Body of pancreas (tissue), 4 donors: ENCODE results near the gene CCT8.

Experiments used
- CTCF ChIP-seq, 7 experiments: fragments of 450-650 bp in 4 of 7; fragments of 200-600 bp in 3 of 7; sonication (generic) in 3 of 7; IDR thresholded peaks; one replicate each; pipeline ENCODE4 v1.5.1; 2016 to 2019; ENCODE audit warnings: antibody characterized with exemption in 7 of 7
- POLR2A ChIP-seq, 3 donors: fragments of 450-650 bp; IDR thresholded peaks; one replicate each; pipeline ENCODE4 v1.6.1; 2016; ENCODE audit warnings: antibody characterized with exemption in 3 of 3, mild to moderate bottlenecking in 2 of 3

GRCh38 chr21:29007135-29007534 lies 66.3 kb downstream of the CCT8 start:
- no peak for TF ChIP-seq CTCF (IDR thresholded peaks at IDR 0.05)
- TF ChIP-seq POLR2A (IDR thresholded peaks at IDR 0.05) = no peak
